GM12892 (cell line): Measurements from ENCODE around the gene ZNF532.

Source experiments
- POLR2A ChIP-seq: IDR thresholded peaks from 2 replicates; pipeline ENCODE4 v1.6.1; 2011; ENCODE audit warnings: low read depth, low read length, control low read depth
- POLR2AphosphoS5 ChIP-seq: IDR thresholded peaks from 2 replicates; pipeline ENCODE4 v1.6.1; 2011; ENCODE audit warnings: low read depth, low read length, control low read depth
- TAF1 ChIP-seq: IDR thresholded peaks from 2 replicates; pipeline ENCODE4 v1.6.1; 2011; ENCODE audit warnings: low read depth, mild to moderate bottlenecking, control low read depth, low read length, borderline replicate concordance

GRCh38 chr18:58990720-58991119, 126.0 kb downstream of the ZNF532 start:
- TF ChIP-seq POLR2A = no peak
- TF ChIP-seq TAF1 = no peak
- no peak for TF ChIP-seq POLR2AphosphoS5
